A549 (cell line): ENCODE results near the gene ZSWIM3.

Experiments
- CHD4 ChIP-seq: fragments of 200-600 bp; sonication (generic); IDR thresholded peaks from 2 replicates; pipeline ENCODE4 v1.6.1; 2016; ENCODE audit warnings: antibody characterized with exemption, mild to moderate bottlenecking, borderline replicate concordance
- CTCF ChIP-seq: fragments of >200 bp; sonication (Bioruptor Twin); formaldehyde crosslinking; IDR thresholded peaks from 3 replicates; pipeline ENCODE4 v1.5.1; 2016
- E2F6 ChIP-seq: IDR thresholded peaks from 2 replicates; pipeline ENCODE4 v1.6.1; 2012; ENCODE audit warnings: low read depth, borderline replicate concordance
- EP300 ChIP-seq, 2 experiments: fragments of >200 bp; sonication (Bioruptor Twin); formaldehyde crosslinking; IDR thresholded peaks; 2 replicates in 1 of 2; 3 replicates in 1 of 2; pipeline ENCODE4 v1.6.1; 2016 to 2017
- HDAC2 ChIP-seq: fragments of 200-600 bp; sonication (generic); IDR thresholded peaks from 2 replicates; pipeline ENCODE4 v1.6.1; 2016
- HEYL ChIP-seq: fragments of 250-450 bp; sonication (Bioruptor Pico); IDR thresholded peaks from 2 replicates; pipeline ENCODE4 v1.8.0; 2021; ENCODE audit warnings: mild to moderate bottlenecking, moderate library complexity
- JUN ChIP-seq, 2 experiments: fragments of >200 bp; sonication (Bioruptor Twin); formaldehyde crosslinking; IDR thresholded peaks; 2 replicates in 1 of 2; 3 replicates in 1 of 2; pipeline ENCODE4 v1.6.1; 2016 to 2017
- JUNB ChIP-seq: fragments of >200 bp; sonication (Bioruptor Twin); formaldehyde crosslinking; IDR thresholded peaks from 2 replicates; pipeline ENCODE4 v1.6.1; 2016
- KDM5A ChIP-seq: fragments of 200-600 bp; sonication (generic); IDR thresholded peaks from 2 replicates; pipeline ENCODE4 v1.6.1; 2016; ENCODE audit warnings: antibody characterized with exemption, mild to moderate bottlenecking
- MAFK ChIP-seq: fragments of 450-650 bp; IDR thresholded peaks from 2 replicates; pipeline ENCODE4 v1.6.1; 2014; ENCODE audit not compliant: partially characterized antibody
- MAX ChIP-seq: IDR thresholded peaks from 2 replicates; pipeline ENCODE4 v1.6.1; 2012
- POLR2A ChIP-seq: IDR thresholded peaks from 2 replicates; pipeline ENCODE4 v1.6.1; 2012; ENCODE audit warnings: mild to moderate bottlenecking, low read length
- REST ChIP-seq: fragments of 200-600 bp; sonication (generic); IDR thresholded peaks from 2 replicates; pipeline ENCODE4 v1.6.1; 2016; ENCODE audit warnings: antibody characterized with exemption, mild to moderate bottlenecking, moderate library complexity
- RFX5 ChIP-seq: fragments of 450-650 bp; IDR thresholded peaks from 2 replicates; pipeline ENCODE4 v1.7.1; 2014; ENCODE audit warnings: antibody characterized with exemption, mild to moderate bottlenecking, moderate library complexity

DNA sequence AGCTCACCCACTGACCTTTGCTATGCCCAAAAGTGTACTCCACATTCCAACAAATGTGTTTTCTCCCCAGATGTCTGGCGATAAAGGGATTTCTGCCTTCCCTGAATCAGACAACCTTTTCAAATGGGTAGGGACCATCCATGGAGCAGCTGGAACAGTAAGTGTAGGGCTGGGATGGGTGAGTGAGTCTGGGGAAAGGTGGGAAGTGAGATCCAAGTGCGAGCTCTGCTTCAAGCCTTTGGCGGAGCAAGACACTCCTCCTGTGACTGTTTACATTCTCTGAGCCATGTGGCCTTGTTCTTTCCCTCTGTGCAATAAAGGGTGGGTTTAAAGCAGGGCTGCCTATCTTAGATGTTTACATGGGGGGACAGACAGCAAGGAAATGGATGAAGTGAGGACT is 43.1 kb upstream of the ZSWIM3 start:
- TF ChIP-seq MAX (no peak), EP300 (IDR thresholded peaks at IDR 0.05) (no peak), RFX5 (no peak), MAFK (no peak), CTCF (no peak), HEYL (CRISPR knock-in tag) (no peak), HDAC2 (no peak), JUNB (no peak), REST (no peak), E2F6 (no peak), CHD4 (no peak), KDM5A (no peak), JUN (IDR thresholded peaks at IDR 0.05) (no peak), POLR2A (no peak)
